Colonic mucosa (tissue), 4 donors: ENCODE measurements around the gene CDCA5. TPM values are rescaled to one million over a fixed set of nuclear protein-coding genes. Genes with fewer than 3 reads are reported as not detected.

Source experiments
- DNase-seq: peaks from one replicate; pipeline ENCODE4 v3.0.0-alpha.2; 2020
- H3K27ac ChIP-seq: fragments of 200-600 bp; one replicate; pipeline ENCODE4 v1.8.0; 2021
- H3K27me3 ChIP-seq: fragments of 200-600 bp; one replicate; pipeline ENCODE4 v1.8.0; 2021
- H3K36me3 ChIP-seq: fragments of 200-600 bp; one replicate; pipeline ENCODE4 v1.8.0; 2021
- H3K4me1 ChIP-seq: fragments of 200-600 bp; one replicate; pipeline ENCODE4 v1.8.0; 2021; ENCODE audit warnings: mild to moderate bottlenecking
- H3K4me3 ChIP-seq: fragments of 200-600 bp; one replicate; pipeline ENCODE4 v1.8.0; 2021
- H3K9ac ChIP-seq, 2 donors: one replicate each; pipeline ENCODE4 v1.7.0; 2013; ENCODE audit warnings: control low read depth in 2 of 2, low read depth in 2 of 2, low read length in 2 of 2
- H3K9me3 ChIP-seq: fragments of 200-600 bp; one replicate; pipeline ENCODE4 v1.8.0; 2021
- intact Hi-C: fragments of 100-400 bp; cut with DNase I; formaldehyde crosslinking; loops from one replicate; pipeline ENCODE4 v1.14.1; 2022
- total RNA-seq, 2 donors: library from RNA; stranded (reverse); fragmentation: NEBNext Ultra II Directional in 1 of 2; extraction: Animal tissue kit (Norgen Biotek cat#: 25700) in 1 of 2; gene quantifications; one replicate each; pipeline ENCODE4 v1.2.1, GENCODE V29; 2021
- TF ChIP-seq, protein P1 (sequence below): fragments of 200-600 bp; IDR thresholded peaks from one replicate; pipeline ENCODE4 v1.8.0; 2022; ENCODE audit warnings: antibody characterized with exemption, mild to moderate bottlenecking
- donor health status: healthy.
- donor health status: DM: no; HTN: no; CAD: no.
- donor health status: DM: no; HTN: no; CAD: no.

Gene CDCA5
- total RNA-seq, 2 donors from 2014 or later: 9.7 to 51.7 TPM

DNA sequence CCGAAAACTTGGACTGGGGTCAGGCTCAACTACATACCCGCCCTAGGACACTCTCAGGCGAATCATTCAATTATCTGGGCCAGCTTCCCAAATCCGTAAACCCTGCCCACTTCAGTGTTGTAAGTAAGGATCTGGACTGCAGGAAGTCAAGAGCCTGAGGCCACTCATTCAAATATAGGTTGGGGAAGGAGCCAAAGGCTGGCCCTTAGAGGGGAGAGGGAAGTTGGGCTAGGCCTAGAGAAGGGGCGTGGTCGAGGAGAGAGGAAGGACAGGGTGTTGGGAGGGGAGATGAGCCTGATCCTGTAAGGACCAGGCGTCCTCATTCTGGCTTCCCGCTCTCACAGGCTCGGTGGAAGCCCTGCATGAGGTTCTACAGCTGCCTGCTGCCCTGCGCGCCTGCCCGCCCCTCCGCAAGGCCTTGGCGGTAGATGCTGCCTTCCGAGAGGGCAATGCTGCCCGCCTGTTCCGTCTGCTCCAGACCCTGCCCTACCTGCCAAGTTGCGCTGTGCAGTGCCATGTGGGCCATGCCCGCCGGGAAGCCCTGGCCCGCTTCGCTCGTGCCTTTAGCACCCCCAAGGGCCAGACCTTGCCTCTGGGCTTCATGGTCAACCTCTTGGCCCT, 39.8 kb downstream of the CDCA5 start:
- peaks cover 4% of the 10 kb centered on the region for H3K4me1 ChIP-seq
- H3K9me3 ChIP-seq: no peaks in the 10 kb centered on the region
- H3K36me3 ChIP-seq: no peaks in the 10 kb centered on the region
- H3K27ac ChIP-seq: no peak overlapping the region
- TF ChIP-seq, protein P1, sequence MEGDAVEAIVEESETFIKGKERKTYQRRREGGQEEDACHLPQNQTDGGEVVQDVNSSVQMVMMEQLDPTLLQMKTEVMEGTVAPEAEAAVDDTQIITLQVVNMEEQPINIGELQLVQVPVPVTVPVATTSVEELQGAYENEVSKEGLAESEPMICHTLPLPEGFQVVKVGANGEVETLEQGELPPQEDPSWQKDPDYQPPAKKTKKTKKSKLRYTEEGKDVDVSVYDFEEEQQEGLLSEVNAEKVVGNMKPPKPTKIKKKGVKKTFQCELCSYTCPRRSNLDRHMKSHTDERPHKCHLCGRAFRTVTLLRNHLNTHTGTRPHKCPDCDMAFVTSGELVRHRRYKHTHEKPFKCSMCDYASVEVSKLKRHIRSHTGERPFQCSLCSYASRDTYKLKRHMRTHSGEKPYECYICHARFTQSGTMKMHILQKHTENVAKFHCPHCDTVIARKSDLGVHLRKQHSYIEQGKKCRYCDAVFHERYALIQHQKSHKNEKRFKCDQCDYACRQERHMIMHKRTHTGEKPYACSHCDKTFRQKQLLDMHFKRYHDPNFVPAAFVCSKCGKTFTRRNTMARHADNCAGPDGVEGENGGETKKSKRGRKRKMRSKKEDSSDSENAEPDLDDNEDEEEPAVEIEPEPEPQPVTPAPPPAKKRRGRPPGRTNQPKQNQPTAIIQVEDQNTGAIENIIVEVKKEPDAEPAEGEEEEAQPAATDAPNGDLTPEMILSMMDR: no peak
- no peak overlapping the region for H3K9ac ChIP-seq
- no peaks in the 10 kb centered on the region for H3K27me3 ChIP-seq
- intact Hi-C loops: no loop called here
- peak; percentile 40 for DNase-seq
- H3K4me3 ChIP-seq: no peak overlapping the region

DNA sequence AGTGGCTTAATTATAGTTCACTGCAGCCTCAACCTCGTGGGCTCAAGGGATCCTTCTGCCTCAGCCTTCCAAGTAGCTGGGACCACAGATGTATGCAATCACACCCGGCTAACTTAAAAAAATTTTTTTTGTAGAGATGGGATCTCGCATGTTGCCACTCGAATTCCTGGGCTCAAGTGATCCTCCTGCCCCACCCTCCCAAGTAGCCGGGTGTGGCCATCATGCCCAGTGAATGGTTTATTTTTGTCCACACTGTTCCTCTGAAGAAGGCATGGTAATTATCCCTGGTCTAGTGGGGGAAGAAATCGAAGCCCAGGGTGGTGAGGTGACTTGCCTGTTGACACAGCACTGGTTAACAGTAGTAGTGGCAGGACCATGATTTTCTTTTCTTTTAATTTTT, 40.9 kb downstream of the CDCA5 start:
- no peaks in the 10 kb centered on the region for H3K9me3 ChIP-seq
- H3K4me1 ChIP-seq: peaks cover 4% of the 10 kb centered on the region
- intact Hi-C loops: no loop called here
- no peak overlapping the region for H3K9ac ChIP-seq
- TF ChIP-seq, protein P1: no peak
- no peak for DNase-seq
- no peak overlapping the region for H3K4me3 ChIP-seq
- no peak overlapping the region for H3K27ac ChIP-seq
- H3K27me3 ChIP-seq: no peaks in the 10 kb centered on the region
- no peaks in the 10 kb centered on the region for H3K36me3 ChIP-seq

DNA sequence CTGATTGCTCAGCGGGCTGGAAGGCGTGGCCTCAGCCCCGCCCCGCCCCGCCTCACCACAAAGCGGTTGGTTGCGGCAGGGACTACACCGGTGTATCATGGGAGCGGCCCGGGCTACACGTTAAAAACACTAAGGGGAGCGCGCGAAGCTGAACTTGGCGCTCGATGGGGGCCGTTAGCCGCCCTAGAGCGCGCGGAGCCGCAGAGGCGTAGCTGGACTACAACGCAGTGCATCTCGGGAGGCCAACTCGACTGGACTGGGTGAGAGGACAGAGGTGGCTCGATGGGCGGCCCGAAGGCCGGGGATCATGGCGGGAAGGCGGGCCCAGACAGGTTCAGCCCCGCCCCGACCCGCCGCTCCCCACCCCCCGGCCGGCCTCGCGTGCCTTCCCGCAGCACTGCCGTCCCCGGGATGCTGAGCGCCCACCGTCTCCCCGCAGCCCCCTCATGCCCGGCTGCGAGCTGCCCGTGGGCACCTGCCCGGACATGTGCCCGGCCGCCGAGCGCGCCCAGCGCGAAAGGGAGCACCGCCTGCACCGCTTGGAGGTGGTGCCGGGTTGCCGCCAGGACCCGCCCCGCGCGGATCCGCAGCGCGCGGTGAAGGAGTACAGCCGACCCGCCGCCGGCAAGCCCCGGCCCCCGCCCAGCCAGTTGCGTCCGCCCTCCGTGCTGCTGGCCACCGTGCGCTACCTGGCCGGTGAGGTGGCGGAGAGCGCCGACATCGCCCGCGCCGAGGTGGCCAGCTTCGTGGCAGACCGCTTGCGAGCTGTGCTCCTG, 42.8 kb downstream of the CDCA5 start, which contains the start of gene SAC3D1:
SAC3D1 (plus strand) TSS at position 364 of the 776 bp plus-strand sequence; CDS start at position 447, 83 bp downstream.
- Histone ChIP-seq H3K27ac (peak within 1 kb of the TSS; percentile 94), H3K4me1 (peaks cover 4% of the 10 kb centered on the region), H3K9me3 (no peaks in the 10 kb centered on the region), H3K27me3 (no peaks in the 10 kb centered on the region), H3K9ac (peak within 1 kb of the TSS; percentile 70 to 71), H3K4me3 (peak within 1 kb of the TSS; percentile 95), H3K36me3 (no peaks in the 10 kb centered on the region)
- intact Hi-C loops: no loop called here
- peak; percentile 93 for DNase-seq
- TF ChIP-seq, protein P1: no peak

DNA sequence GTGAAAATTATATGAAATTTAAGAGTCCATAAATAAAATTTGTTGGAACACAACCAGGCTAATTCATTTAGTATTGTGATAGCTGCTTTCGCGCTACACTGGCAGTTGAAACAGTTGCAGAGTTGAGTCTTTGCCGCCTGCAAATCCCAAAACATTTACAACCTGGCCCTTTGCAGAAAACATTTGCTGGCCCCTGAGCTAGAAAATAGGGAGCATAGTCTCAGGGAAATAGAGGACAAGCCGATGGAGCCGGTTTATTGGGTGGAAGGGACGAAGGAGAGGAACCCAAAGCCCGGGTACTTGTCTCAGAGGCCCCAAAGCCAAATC, 43.4 kb downstream of the CDCA5 start:
- Histone ChIP-seq H3K36me3 (peaks cover 4% of the 10 kb centered on the region), H3K27me3 (no peaks in the 10 kb centered on the region), H3K4me1 (peaks cover 4% of the 10 kb centered on the region), H3K9me3 (no peaks in the 10 kb centered on the region), H3K4me3 (peak overlapping the region; percentile 95), H3K9ac (peak overlapping the region; percentile 70 to 71), H3K27ac (peak overlapping the region; percentile 94)
- DNase-seq: no peak
- TF ChIP-seq, protein P1: no peak
- intact Hi-C loops: no loop called here

DNA sequence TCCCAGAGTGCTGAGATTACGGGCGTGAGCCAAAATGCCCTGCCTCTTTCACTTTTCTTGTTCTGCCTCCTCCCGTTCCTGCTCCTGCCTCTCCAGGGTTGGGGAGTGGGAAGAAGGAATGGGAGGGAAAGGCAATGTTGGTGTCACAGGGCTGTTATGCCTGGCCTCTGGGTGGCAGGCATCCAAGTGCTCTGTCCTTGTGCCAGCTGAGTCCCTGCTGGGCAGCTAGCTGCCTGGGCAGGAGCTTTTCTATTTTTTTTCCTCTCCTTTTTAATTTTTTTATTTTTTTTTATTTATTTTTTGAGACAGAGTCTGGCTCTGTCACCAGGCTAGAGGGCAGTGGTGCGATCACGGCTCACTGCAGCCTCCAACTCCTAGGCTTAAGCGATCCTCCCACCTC, 46.9 kb downstream of the CDCA5 start:
- no peak overlapping the region for H3K9ac ChIP-seq
- H3K36me3 ChIP-seq: peaks cover 7% of the 10 kb centered on the region

More for the DNA sequence above, 46.9 kb downstream of the CDCA5 start:
- no peak overlapping the region for H3K4me3 ChIP-seq
- H3K27me3 ChIP-seq: no peaks in the 10 kb centered on the region
- no peaks in the 10 kb centered on the region for H3K4me1 ChIP-seq
- DNase-seq: no peak
- H3K27ac ChIP-seq: no peak overlapping the region
- intact Hi-C loops: no loop called here
- TF ChIP-seq, protein P1: no peak
- H3K9me3 ChIP-seq: no peaks in the 10 kb centered on the region
